ENCODE data around the gene WWOX. TPM values are rescaled to one million over a fixed set of nuclear protein-coding genes. Genes with fewer than 3 reads are reported as not detected.

Gene WWOX
- total and polyA plus RNA-seq, 2 of the 8 experiments (the other 6 are each of a cell fraction or from before 2014, with no cell fraction given) = 5.4 to 16.7 TPM

DNA sequence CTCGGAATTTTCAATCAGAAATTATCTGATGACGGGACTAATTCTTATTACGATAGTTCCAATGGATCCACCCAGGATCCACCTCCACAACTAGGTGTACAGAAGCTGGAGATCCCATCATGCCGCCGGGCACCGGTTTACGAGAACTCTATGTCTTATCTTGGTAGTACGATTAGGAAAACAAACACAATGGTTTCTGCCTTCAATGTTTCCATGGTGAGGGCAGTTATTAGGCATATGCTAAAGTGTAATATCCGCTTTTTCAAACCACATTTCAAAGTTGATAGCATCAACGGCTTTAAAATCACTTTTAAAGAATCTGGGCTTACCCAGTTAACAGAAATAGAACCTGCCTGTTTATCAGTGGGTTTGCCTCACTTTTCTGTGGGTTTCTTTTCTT lies 795.4 kb downstream of the WWOX start:
- Histone ChIP-seq H2BK120ac (replicated peaks; ENCODE audit: low read depth, low read length) (no peak overlapping the region), H3K36me3 (ENCODE audit: control insufficient read depth in 2 of 4, insufficient read depth in 4 of 4, low read length in 3 of 4) (no peaks in the 10 kb centered on the region), H3K9me3 (ENCODE audit: insufficient read depth in 2 of 2, low read depth in 1 of 2, low read length in 1 of 2) (no peaks in the 10 kb centered on the region), H2BK20ac (ENCODE audit: low read length) (no peak overlapping the region), H3K56ac (replicated peaks; ENCODE audit: insufficient read length, low read depth, low read length) (no peak overlapping the region), H3K4ac (replicated peaks; ENCODE audit: insufficient read length, low read depth, low read length) (no peak overlapping the region), H4K5ac (ENCODE audit: insufficient read length, low read depth, low read length) (no peak overlapping the region), H2BK5ac (ENCODE audit: low read depth, low read length) (no peak overlapping the region), H3K9ac (replicated peaks in 1 of 4; ENCODE audit: extremely low read depth in 1 of 4, low read depth in 3 of 4, low read length in 3 of 4) (no peak overlapping the region), H2AFZ (ENCODE audit: low read length) (no peak overlapping the region), H3K79me2 (ENCODE audit: control insufficient read depth in 1 of 2, insufficient read depth in 2 of 2, low read length in 2 of 2) (no peaks in the 10 kb centered on the region), H3K23ac (ENCODE audit: insufficient read length) (no peak overlapping the region), H2AK5ac (ENCODE audit: low read depth, low read length) (no peak overlapping the region), H3K27me3 (replicated peaks in 1 of 4; ENCODE audit: control insufficient read depth in 3 of 4, extremely low read depth in 1 of 4, insufficient read depth in 3 of 4, low read length in 3 of 4) (no peaks in the 10 kb centered on the region), H4K91ac (replicated peaks; ENCODE audit: insufficient read length, low read length) (no peak overlapping the region), H3K79me1 (ENCODE audit: low read depth, low read length) (no peaks in the 10 kb centered on the region), H3K14ac (ENCODE audit: insufficient read length) (no peak overlapping the region), H4K20me1 (replicated peaks in 1 of 2; ENCODE audit: control insufficient read depth in 1 of 2, insufficient read depth in 2 of 2, low read length in 2 of 2) (no peaks in the 10 kb centered on the region), H3K23me2 (ENCODE audit: low read depth, low read length) (no peaks in the 10 kb centered on the region), H3K4me3 (ENCODE audit: extremely low read depth in 1 of 4, insufficient read depth in 2 of 4, low read depth in 3 of 4, low read length in 4 of 4) (no peak overlapping the region), H3K4me1 (replicated peaks in 1 of 4; ENCODE audit: control insufficient read depth in 3 of 4, insufficient read depth in 4 of 4, low read length in 3 of 4) (peaks cover 0 to 3% (median 1%) of the 10 kb centered on the region in 4 experiments; a peak in 1 of 7 replicates), H3K27ac (ENCODE audit: low read depth, low read length) (no peak overlapping the region), H4K8ac (ENCODE audit: extremely low read depth, insufficient read depth, low read length) (no peak overlapping the region), H2BK12ac (ENCODE audit: low read depth, low read length) (no peak overlapping the region), H3K18ac (ENCODE audit: extremely low read depth, low read length) (no peak overlapping the region), H3K4me2 (ENCODE audit: insufficient read depth in 1 of 2, low read depth in 2 of 2, low read length in 2 of 2) (no peak overlapping the region), H2BK15ac (ENCODE audit: low read length) (no peak overlapping the region)
- no peak for DNase-seq (ENCODE audit: low read depth in 1 of 2, low spot score in 2 of 2)
- ChIA-PET POLR2A (ENCODE audit: partially characterized antibody) (no interaction called here), CTCF (ENCODE audit: partially characterized antibody) (no interaction called here)
- no peak for FAIRE-seq
- WGBS, 2 experiments (ENCODE audit: extremely low coverage in 1 of 2, insufficient coverage in 1 of 2, insufficient read length in 1 of 2, insufficient replicate concordance in 2 of 2, low coverage in 1 of 2, low lambda C conversion rate in 2 of 2, missing lambda C conversion rate in 1 of 2) = 87% methylated on average over 10 of the region's 10 CpGs; no CpG with 5 or more reads in 1 of the 2 experiments
- TF ChIP-seq SIRT6 (IDR thresholded peaks at IDR 0.05; ENCODE audit: low read length) (no peak), HDAC6 (IDR thresholded peaks at IDR 0.05; ENCODE audit: low read depth, low read length) (no peak)

Data from H1 (cell line).